ENCODE data around the gene MOGAT3.

The MOGAT3 gene

GRCh38 chr7:101165075-101165957 is 35.5 kb downstream of the MOGAT3 start, which contains the start of gene VGF:
VGF (minus strand) TSS chr7:101165569; CDS start chr7:101164843, 726 bp downstream.
- peak within 1 kb of the TSS; percentile 11 for H3K27ac Mint-ChIP-seq
- peaks cover 20% of the 10 kb centered on the region for H3K36me3 Mint-ChIP-seq
- peak within 1 kb of the TSS; percentile 79 for H3K4me3 Mint-ChIP-seq
- H3K27me3 Mint-ChIP-seq, result peaks cover 69% of the 10 kb centered on the region
- no peaks in the 10 kb centered on the region for H3K9me3 Mint-ChIP-seq
- H3K4me1 Mint-ChIP-seq, result peaks cover 61% of the 10 kb centered on the region
- peak; percentile 88 for ATAC-seq

GRCh38 chr7:101164071-101164840 is 36.6 kb downstream of the MOGAT3 start:
- Mint-ChIP-seq H3K4me1 (peaks cover 50% of the 10 kb centered on the region), H3K4me3 (peak overlapping the region; percentile 65), H3K27me3 (peaks cover 59% of the 10 kb centered on the region), H3K36me3 (peaks cover 30% of the 10 kb centered on the region), H3K27ac (no peak overlapping the region), H3K9me3 (no peaks in the 10 kb centered on the region)
- no peak for ATAC-seq

GRCh38 chr7:101163279-101164070 is 37.4 kb downstream of the MOGAT3 start:
- Mint-ChIP-seq H3K27ac (no peak overlapping the region), H3K9me3 (no peaks in the 10 kb centered on the region), H3K27me3 (peaks cover 51% of the 10 kb centered on the region), H3K4me1 (peaks cover 42% of the 10 kb centered on the region), H3K36me3 (peaks cover 38% of the 10 kb centered on the region), H3K4me3 (peak overlapping the region; percentile 72)
- ATAC-seq, result no peak

- peaks cover 38% of the 10 kb centered on the region for H3K4me1 Mint-ChIP-seq
- peak overlapping the region; percentile 30 for H3K27ac Mint-ChIP-seq
- peaks cover 43% of the 10 kb centered on the region for H3K27me3 Mint-ChIP-seq
- peak overlapping the region; percentile 79 for H3K4me3 Mint-ChIP-seq
- peak; percentile 14 for ATAC-seq
- no peaks in the 10 kb centered on the region for H3K9me3 Mint-ChIP-seq
- H3K36me3 Mint-ChIP-seq, result peaks cover 43% of the 10 kb centered on the region
Observed at GRCh38 chr7:101162551-101163278, 38.1 kb downstream of the MOGAT3 start.

- Mint-ChIP-seq H3K36me3 (peaks cover 49% of the 10 kb centered on the region), H3K4me1 (peaks cover 33% of the 10 kb centered on the region), H3K27me3 (peaks cover 35% of the 10 kb centered on the region), H3K4me3 (peak overlapping the region; percentile 79), H3K27ac (peak overlapping the region; percentile 30), H3K9me3 (no peaks in the 10 kb centered on the region)
- no peak for ATAC-seq
Observed at GRCh38 chr7:101161692-101162471, 39.0 kb downstream of the MOGAT3 start.

- Mint-ChIP-seq H3K27me3 (peaks cover 25% of the 10 kb centered on the region), H3K4me3 (no peak overlapping the region), H3K9me3 (no peaks in the 10 kb centered on the region), H3K27ac (no peak overlapping the region), H3K36me3 (peaks cover 49% of the 10 kb centered on the region), H3K4me1 (peaks cover 24% of the 10 kb centered on the region)
- ATAC-seq, result no peak
Observed at GRCh38 chr7:101160910-101161309, 39.9 kb downstream of the MOGAT3 start.

- Mint-ChIP-seq H3K27me3 (peaks cover 16% of the 10 kb centered on the region), H3K4me1 (peaks cover 24% of the 10 kb centered on the region), H3K36me3 (peaks cover 44% of the 10 kb centered on the region), H3K27ac (no peak overlapping the region), H3K9me3 (no peaks in the 10 kb centered on the region), H3K4me3 (no peak overlapping the region)
- ATAC-seq, result no peak
Observed at GRCh38 chr7:101159696-101160674, 40.9 kb downstream of the MOGAT3 start.

GRCh38 chr7:101156866-101157589 is 43.8 kb downstream of the MOGAT3 start:
- no peak overlapping the region for H3K27ac Mint-ChIP-seq
- H3K4me3 Mint-ChIP-seq, result no peak overlapping the region
- H3K9me3 Mint-ChIP-seq, result no peaks in the 10 kb centered on the region
- peaks cover 18% of the 10 kb centered on the region for H3K4me1 Mint-ChIP-seq
- H3K36me3 Mint-ChIP-seq, result peaks cover 44% of the 10 kb centered on the region
- peaks cover 1% of the 10 kb centered on the region for H3K27me3 Mint-ChIP-seq
- ATAC-seq, result no peak

GRCh38 chr7:101156277-101156676 is 44.6 kb downstream of the MOGAT3 start:
- Mint-ChIP-seq H3K9me3 (no peaks in the 10 kb centered on the region), H3K4me1 (peaks cover 18% of the 10 kb centered on the region), H3K27ac (no peak overlapping the region), H3K36me3 (peaks cover 39% of the 10 kb centered on the region), H3K4me3 (no peak overlapping the region), H3K27me3 (no peaks in the 10 kb centered on the region)
- ATAC-seq, result no peak

GRCh38 chr7:101155303-101155702 is 45.5 kb downstream of the MOGAT3 start:
- no peaks in the 10 kb centered on the region for H3K27me3 Mint-ChIP-seq

GRCh38 chr7:101154693-101155102 is 46.1 kb downstream of the MOGAT3 start:
- H3K9me3 Mint-ChIP-seq, result no peaks in the 10 kb centered on the region
- H3K27ac Mint-ChIP-seq, result peak overlapping the region; percentile 11
- H3K4me1 Mint-ChIP-seq, result peaks cover 18% of the 10 kb centered on the region
- peaks cover 24% of the 10 kb centered on the region for H3K36me3 Mint-ChIP-seq
- H3K4me3 Mint-ChIP-seq, result peak overlapping the region; percentile 88
- ATAC-seq, result peak; percentile 55
- H3K27me3 Mint-ChIP-seq, result peaks cover 4% of the 10 kb centered on the region

More at GRCh38 chr7:101155303-101155702, 45.5 kb downstream of the MOGAT3 start:
- H3K9me3 Mint-ChIP-seq, result no peaks in the 10 kb centered on the region
- peaks cover 18% of the 10 kb centered on the region for H3K4me1 Mint-ChIP-seq
- no peak for ATAC-seq
- no peak overlapping the region for H3K27ac Mint-ChIP-seq
- peaks cover 30% of the 10 kb centered on the region for H3K36me3 Mint-ChIP-seq
- peak overlapping the region; percentile 88 for H3K4me3 Mint-ChIP-seq

GRCh38 chr7:101153969-101154692 is 46.7 kb downstream of the MOGAT3 start, which contains the start of gene AP1S1:
AP1S1 (plus strand) TSS chr7:101154476; CDS start chr7:101154515, 39 bp downstream.
- Mint-ChIP-seq H3K9me3 (no peaks in the 10 kb centered on the region), H3K27ac (peak within 1 kb of the TSS; percentile 11), H3K4me1 (peaks cover 18% of the 10 kb centered on the region), H3K4me3 (peak within 1 kb of the TSS; percentile 88), H3K27me3 (peaks cover 9% of the 10 kb centered on the region), H3K36me3 (peaks cover 18% of the 10 kb centered on the region)
- ATAC-seq, result peak; percentile 86
